GM06990 (cell line): ENCODE data around the gene AEBP1.

Source experiments
- DNase-seq: peaks from one replicate; pipeline ENCODE4 v3.0.0-alpha.2; 2011; ENCODE audit not compliant: insufficient read length; ENCODE audit errors: extremely low read depth
- H3K27me3 ChIP-seq: replicated peaks from 2 replicates; pipeline ENCODE4 v1.6.0; 2011; ENCODE audit warnings: low read length; ENCODE audit not compliant: control insufficient read depth, insufficient read depth
- H3K36me3 ChIP-seq: 2 replicates; pipeline ENCODE4 v1.5.1; 2011; ENCODE audit warnings: low read length; ENCODE audit not compliant: control insufficient read depth, insufficient read depth
- H3K4me3 ChIP-seq: replicated peaks from 2 replicates; pipeline ENCODE4 v1.5.1; 2011; ENCODE audit warnings: low read depth, mild to moderate bottlenecking, control low read depth, low read length
- TF ChIP-seq, protein P1 (sequence below): IDR thresholded peaks from 2 replicates; pipeline ENCODE4 v1.5.1; 2011; ENCODE audit warnings: low read length, control low read depth, mild to moderate bottlenecking, inconsistent platforms; ENCODE audit not compliant: insufficient read depth, poor library complexity, severe bottlenecking

AEBP1 gene

GRCh38 chr7:44158873-44159631 is 54.9 kb downstream of the AEBP1 start:
- H3K36me3 ChIP-seq: no peaks in the 10 kb centered on the region
- H3K27me3 ChIP-seq: no peaks in the 10 kb centered on the region
- no peak overlapping the region for H3K4me3 ChIP-seq
- DNase-seq: no peak
- TF ChIP-seq, protein P1, sequence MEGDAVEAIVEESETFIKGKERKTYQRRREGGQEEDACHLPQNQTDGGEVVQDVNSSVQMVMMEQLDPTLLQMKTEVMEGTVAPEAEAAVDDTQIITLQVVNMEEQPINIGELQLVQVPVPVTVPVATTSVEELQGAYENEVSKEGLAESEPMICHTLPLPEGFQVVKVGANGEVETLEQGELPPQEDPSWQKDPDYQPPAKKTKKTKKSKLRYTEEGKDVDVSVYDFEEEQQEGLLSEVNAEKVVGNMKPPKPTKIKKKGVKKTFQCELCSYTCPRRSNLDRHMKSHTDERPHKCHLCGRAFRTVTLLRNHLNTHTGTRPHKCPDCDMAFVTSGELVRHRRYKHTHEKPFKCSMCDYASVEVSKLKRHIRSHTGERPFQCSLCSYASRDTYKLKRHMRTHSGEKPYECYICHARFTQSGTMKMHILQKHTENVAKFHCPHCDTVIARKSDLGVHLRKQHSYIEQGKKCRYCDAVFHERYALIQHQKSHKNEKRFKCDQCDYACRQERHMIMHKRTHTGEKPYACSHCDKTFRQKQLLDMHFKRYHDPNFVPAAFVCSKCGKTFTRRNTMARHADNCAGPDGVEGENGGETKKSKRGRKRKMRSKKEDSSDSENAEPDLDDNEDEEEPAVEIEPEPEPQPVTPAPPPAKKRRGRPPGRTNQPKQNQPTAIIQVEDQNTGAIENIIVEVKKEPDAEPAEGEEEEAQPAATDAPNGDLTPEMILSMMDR: no peak

GRCh38 chr7:44159824-44160630 is 55.9 kb downstream of the AEBP1 start:
- Histone ChIP-seq H3K27me3 (no peaks in the 10 kb centered on the region), H3K4me3 (no peak overlapping the region), H3K36me3 (no peaks in the 10 kb centered on the region)
- DNase-seq: no peak
- TF ChIP-seq, protein P1: no peak

DNA sequence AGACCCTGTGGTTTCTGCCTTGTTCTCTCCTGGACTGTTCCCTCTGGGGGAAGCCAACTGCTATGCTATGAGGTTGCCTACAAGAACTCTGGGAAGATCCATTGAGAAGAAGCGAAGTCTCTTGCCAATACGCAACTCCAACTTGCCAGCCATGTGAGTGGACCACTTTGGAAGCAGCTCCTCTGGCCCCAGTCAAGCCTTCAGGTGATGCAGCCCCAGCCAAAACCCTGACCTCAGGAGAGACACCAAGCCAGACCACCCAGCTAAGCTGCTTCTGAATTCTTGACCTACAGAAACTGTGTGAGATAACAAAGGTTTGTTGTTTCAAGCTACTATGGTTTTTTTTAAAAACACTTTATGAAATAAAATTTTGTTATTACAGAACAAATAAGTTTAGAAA is 57.2 kb downstream of the AEBP1 start:
- no peak overlapping the region for H3K4me3 ChIP-seq
- TF ChIP-seq, protein P1: no peak
- no peaks in the 10 kb centered on the region for H3K27me3 ChIP-seq
- DNase-seq: no peak
- no peaks in the 10 kb centered on the region for H3K36me3 ChIP-seq

- Histone ChIP-seq H3K27me3 (no peaks in the 10 kb centered on the region), H3K4me3 (no peak overlapping the region), H3K36me3 (no peaks in the 10 kb centered on the region)
- DNase-seq: no peak
- TF ChIP-seq, protein P1: no peak
These were observed 58.0 kb downstream of the AEBP1 start for GRCh38 chr7:44162179-44162578.

DNA sequence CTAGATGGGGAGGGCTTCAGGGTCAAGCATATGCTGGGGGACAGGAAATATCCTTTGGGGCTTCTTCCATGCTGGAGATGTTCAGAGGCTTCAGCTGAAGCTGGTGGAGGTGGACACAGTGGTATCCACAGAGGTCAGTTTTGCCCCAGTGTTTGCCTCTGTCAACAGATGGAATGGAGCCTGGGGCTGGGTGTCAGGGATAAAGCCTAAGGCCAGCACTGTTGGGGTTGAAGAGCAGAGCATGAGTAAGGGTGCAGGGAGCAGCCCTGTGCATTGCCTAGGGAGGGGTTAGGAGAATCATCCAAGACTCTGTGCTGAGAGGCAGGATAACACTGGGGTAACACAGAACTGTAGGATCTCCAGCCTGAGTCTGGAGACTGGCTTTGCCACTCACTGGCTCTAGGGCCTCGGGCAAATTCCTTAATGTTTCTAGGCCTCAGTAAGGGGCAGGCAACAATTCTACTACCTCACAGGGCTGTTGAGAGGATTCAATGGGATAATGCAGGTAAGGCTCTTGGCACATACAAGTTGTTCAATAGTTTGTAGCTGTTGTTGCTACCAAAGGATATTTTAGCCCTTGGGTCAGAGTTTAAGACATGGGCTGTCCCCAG is 58.7 kb downstream of the AEBP1 start:
- Histone ChIP-seq H3K36me3 (no peaks in the 10 kb centered on the region), H3K4me3 (no peak overlapping the region), H3K27me3 (no peaks in the 10 kb centered on the region)
- TF ChIP-seq, protein P1: no peak
- no peak for DNase-seq
